GM06990 (cell line): ENCODE measurements around the gene GPR15LG.

ENCODE experiments used
- DNase-seq: peaks from one replicate; pipeline ENCODE4 v3.0.0-alpha.2; 2011; ENCODE audit not compliant: insufficient read length; ENCODE audit errors: extremely low read depth
- H3K27me3 ChIP-seq: replicated peaks from 2 replicates; pipeline ENCODE4 v1.6.0; 2011; ENCODE audit warnings: low read length; ENCODE audit not compliant: control insufficient read depth, insufficient read depth
- H3K36me3 ChIP-seq: 2 replicates; pipeline ENCODE4 v1.5.1; 2011; ENCODE audit warnings: low read length; ENCODE audit not compliant: control insufficient read depth, insufficient read depth
- H3K4me3 ChIP-seq: replicated peaks from 2 replicates; pipeline ENCODE4 v1.5.1; 2011; ENCODE audit warnings: low read depth, mild to moderate bottlenecking, control low read depth, low read length
- CTCF ChIP-seq: IDR thresholded peaks from 2 replicates; pipeline ENCODE4 v1.5.1; 2011; ENCODE audit warnings: low read length, control low read depth, mild to moderate bottlenecking, inconsistent platforms; ENCODE audit not compliant: insufficient read depth, poor library complexity, severe bottlenecking

Gene GPR15LG

GRCh38 chr10:84193327-84193726 lies 19.7 kb downstream of the GPR15LG start:
- DNase-seq = no peak
- TF ChIP-seq CTCF = no peak
- Histone ChIP-seq H3K36me3 (no peaks in the 10 kb centered on the region), H3K27me3 (peaks cover 15% of the 10 kb centered on the region), H3K4me3 (no peak overlapping the region)

- no peak for TF ChIP-seq CTCF
- Histone ChIP-seq H3K4me3 (peak overlapping the region; percentile 52), H3K36me3 (no peaks in the 10 kb centered on the region), H3K27me3 (peaks cover 16% of the 10 kb centered on the region)
- DNase-seq = no peak
These were observed 20.3 kb downstream of the GPR15LG start for GRCh38 chr10:84193846-84194423.

- DNase-seq = peak; percentile 71
- Histone ChIP-seq H3K36me3 (no peaks in the 10 kb centered on the region), H3K27me3 (peaks cover 16% of the 10 kb centered on the region), H3K4me3 (peak within 1 kb of the TSS; percentile 52)
- TF ChIP-seq CTCF = no peak
These were observed 20.9 kb downstream of the GPR15LG start, which contains the start of gene CDHR1 for GRCh38 chr10:84194424-84195043. CDHR1 (plus strand) TSS chr10:84194537; CDS start chr10:84194761, 224 bp downstream.

GRCh38 chr10:84195044-84195830 lies 21.6 kb downstream of the GPR15LG start:
- peak overlapping the region; percentile 52; the same call in 1 of the 2 replicates for H3K4me3 ChIP-seq
- no peak for TF ChIP-seq CTCF
- no peak for DNase-seq
- H3K27me3 ChIP-seq = peaks cover 16% of the 10 kb centered on the region
- H3K36me3 ChIP-seq = no peaks in the 10 kb centered on the region

GRCh38 chr10:84196083-84196482 lies 22.5 kb downstream of the GPR15LG start:
- Histone ChIP-seq H3K36me3 (no peaks in the 10 kb centered on the region), H3K27me3 (peaks cover 16% of the 10 kb centered on the region), H3K4me3 (no peak overlapping the region)
- no peak for TF ChIP-seq CTCF
- DNase-seq = no peak
